Measurements from ENCODE around the gene SPG11. TPM values are rescaled to one million over a fixed set of nuclear protein-coding genes. Genes with fewer than 3 reads are reported as not detected.

SPG11 gene
- total and polyA plus RNA-seq, 9 of the 15 experiments (the other 6 are each of a cell fraction or from before 2014, with no cell fraction given), result 23.3 to 71.2 (median 45.6) TPM

GRCh38 chr15:44694416-44694815 is 31.0 kb upstream of the SPG11 start:
- H3K9me1 ChIP-seq (ENCODE audit: control insufficient read depth, insufficient read depth, low read length), result no peaks in the 10 kb centered on the region
- H3K9ac ChIP-seq (ENCODE audit: insufficient read depth in 1 of 2, low read depth in 2 of 2, low read length in 2 of 2), result no peak overlapping the region
- no peaks in the 10 kb centered on the region for H3K4me1 ChIP-seq (replicated peaks in 1 of 2; ENCODE audit: control insufficient read depth in 2 of 2, insufficient read depth in 2 of 2, low read length in 2 of 2)
- no peaks in the 10 kb centered on the region for H3K27me3 ChIP-seq (ENCODE audit: control insufficient read depth in 2 of 2, insufficient read depth in 2 of 2, low read length in 2 of 2)
- WGBS (ENCODE audit: insufficient coverage, low coverage, missing lambda C conversion rate), result 66% methylated on average over 4 of the region's 4 CpGs
- FAIRE-seq (no peak), DNase-seq (ENCODE audit: extremely low read depth in 1 of 4, low spot score in 3 of 4) (no peak), ATAC-seq (no peak)
- no peak overlapping the region for H3K4me2 ChIP-seq (ENCODE audit: insufficient read depth, low read length)
- intact Hi-C loops (cut with micrococcal nuclease) (no loop called here), in situ Hi-C loops (cut with MboI) (no loop called here)
- H3K36me3 ChIP-seq (ENCODE audit: control insufficient read depth, insufficient read depth, low read length), result no peaks in the 10 kb centered on the region
- no peak overlapping the region for H3K27ac ChIP-seq (ENCODE audit: extremely low read depth, low read depth, low read length)
- H3K9me3 ChIP-seq (replicated peaks; ENCODE audit: control insufficient read depth, insufficient read depth, low read depth, low read length), result no peaks in the 10 kb centered on the region
- CTCF ChIA-PET (ENCODE audit: low intra/inter-chr PET ratio), result no interaction called here
- no peaks in the 10 kb centered on the region for H4K20me1 ChIP-seq (replicated peaks; ENCODE audit: control insufficient read depth, insufficient read depth, low read length)
- BruUV-seq (replicated peaks), result no TSS peak
- peak overlapping the region; percentile 75 for H2AFZ ChIP-seq (ENCODE audit: low read depth, low read length)
- H3K4me3 ChIP-seq, result no peak overlapping the region
- H3K79me2 ChIP-seq (ENCODE audit: control insufficient read depth, insufficient read depth, low read length), result no peaks in the 10 kb centered on the region
- POLR2A ChIA-PET, result interaction anchor here (1.8 to 1.9 kb wide), 2 partner anchors 16 to 18 kb away, joined by 6 to 7 read pairs; partner anchors contain the start of gene B2M
- TF ChIP-seq MITF (IDR thresholded peaks at IDR 0.05), result no peak
- no peak for TF ChIP-seq WHSC1 (IDR thresholded peaks at IDR 0.05; ENCODE audit: low read length)
- TF ChIP-seq, protein P1, sequence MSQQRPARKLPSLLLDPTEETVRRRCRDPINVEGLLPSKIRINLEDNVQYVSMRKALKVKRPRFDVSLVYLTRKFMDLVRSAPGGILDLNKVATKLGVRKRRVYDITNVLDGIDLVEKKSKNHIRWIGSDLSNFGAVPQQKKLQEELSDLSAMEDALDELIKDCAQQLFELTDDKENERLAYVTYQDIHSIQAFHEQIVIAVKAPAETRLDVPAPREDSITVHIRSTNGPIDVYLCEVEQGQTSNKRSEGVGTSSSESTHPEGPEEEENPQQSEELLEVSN (IDR thresholded peaks at IDR 0.05; ENCODE audit: borderline replicate concordance in 1 of 2, extremely low read depth in 1 of 2, insufficient read depth in 1 of 2, insufficient read length in 1 of 2, low read depth in 1 of 2, low read length in 1 of 2, poor library complexity in 1 of 2, severe bottlenecking in 1 of 2), result no peak
- TF ChIP-seq, protein P2, sequence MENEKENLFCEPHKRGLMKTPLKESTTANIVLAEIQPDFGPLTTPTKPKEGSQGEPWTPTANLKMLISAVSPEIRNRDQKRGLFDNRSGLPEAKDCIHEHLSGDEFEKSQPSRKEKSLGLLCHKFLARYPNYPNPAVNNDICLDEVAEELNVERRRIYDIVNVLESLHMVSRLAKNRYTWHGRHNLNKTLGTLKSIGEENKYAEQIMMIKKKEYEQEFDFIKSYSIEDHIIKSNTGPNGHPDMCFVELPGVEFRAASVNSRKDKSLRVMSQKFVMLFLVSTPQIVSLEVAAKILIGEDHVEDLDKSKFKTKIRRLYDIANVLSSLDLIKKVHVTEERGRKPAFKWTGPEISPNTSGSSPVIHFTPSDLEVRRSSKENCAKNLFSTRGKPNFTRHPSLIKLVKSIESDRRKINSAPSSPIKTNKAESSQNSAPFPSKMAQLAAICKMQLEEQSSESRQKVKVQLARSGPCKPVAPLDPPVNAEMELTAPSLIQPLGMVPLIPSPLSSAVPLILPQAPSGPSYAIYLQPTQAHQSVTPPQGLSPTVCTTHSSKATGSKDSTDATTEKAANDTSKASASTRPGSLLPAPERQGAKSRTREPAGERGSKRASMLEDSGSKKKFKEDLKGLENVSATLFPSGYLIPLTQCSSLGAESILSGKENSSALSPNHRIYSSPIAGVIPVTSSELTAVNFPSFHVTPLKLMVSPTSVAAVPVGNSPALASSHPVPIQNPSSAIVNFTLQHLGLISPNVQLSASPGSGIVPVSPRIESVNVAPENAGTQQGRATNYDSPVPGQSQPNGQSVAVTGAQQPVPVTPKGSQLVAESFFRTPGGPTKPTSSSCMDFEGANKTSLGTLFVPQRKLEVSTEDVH (IDR thresholded peaks at IDR 0.05; ENCODE audit: low read depth, partially characterized antibody), result no peak
- no peak for TF ChIP-seq TAF15 (IDR thresholded peaks at IDR 0.05; ENCODE audit: low read depth, low read length)
- TF ChIP-seq HBP1 (CRISPR knock-in tag; IDR thresholded peaks at IDR 0.05), result no peak
- TF ChIP-seq TCFL5 (CRISPR knock-in tag; conservative IDR thresholded peaks at IDR 0.05), result no peak
- no peak for TF ChIP-seq NCOA2 (IDR thresholded peaks at IDR 0.05; ENCODE audit: partially characterized antibody in 2 of 2)
- TF ChIP-seq, protein P3, sequence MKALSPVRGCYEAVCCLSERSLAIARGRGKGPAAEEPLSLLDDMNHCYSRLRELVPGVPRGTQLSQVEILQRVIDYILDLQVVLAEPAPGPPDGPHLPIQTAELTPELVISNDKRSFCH (CRISPR knock-in tag; IDR thresholded peaks at IDR 0.05), result no peak
- TF ChIP-seq, protein P3 (tag; IDR thresholded peaks at IDR 0.05), result no peak
- TF ChIP-seq, protein P4, sequence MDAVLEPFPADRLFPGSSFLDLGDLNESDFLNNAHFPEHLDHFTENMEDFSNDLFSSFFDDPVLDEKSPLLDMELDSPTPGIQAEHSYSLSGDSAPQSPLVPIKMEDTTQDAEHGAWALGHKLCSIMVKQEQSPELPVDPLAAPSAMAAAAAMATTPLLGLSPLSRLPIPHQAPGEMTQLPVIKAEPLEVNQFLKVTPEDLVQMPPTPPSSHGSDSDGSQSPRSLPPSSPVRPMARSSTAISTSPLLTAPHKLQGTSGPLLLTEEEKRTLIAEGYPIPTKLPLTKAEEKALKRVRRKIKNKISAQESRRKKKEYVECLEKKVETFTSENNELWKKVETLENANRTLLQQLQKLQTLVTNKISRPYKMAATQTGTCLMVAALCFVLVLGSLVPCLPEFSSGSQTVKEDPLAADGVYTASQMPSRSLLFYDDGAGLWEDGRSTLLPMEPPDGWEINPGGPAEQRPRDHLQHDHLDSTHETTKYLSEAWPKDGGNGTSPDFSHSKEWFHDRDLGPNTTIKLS (IDR thresholded peaks at IDR 0.05; ENCODE audit: borderline replicate concordance, low read depth), result no peak
- TF ChIP-seq ZNF347 (CRISPR knock-in tag; IDR thresholded peaks at IDR 0.05; ENCODE audit: low read depth), result no peak

Data from K562 (cell line).